CD4-positive, CD25-positive, alpha-beta regulatory T cell (primary cell): ENCODE data around the gene HLX. TPM values are rescaled to one million over a fixed set of nuclear protein-coding genes. Genes with fewer than 3 reads are reported as not detected.

Experiments used
- ATAC-seq, 2 donors: fragments of 150-1000 bp; cut with Tn5 transposase; one replicate each; pipeline ENCODE4 v1.10.0; 2021; ENCODE audit warnings: low read depth in 2 of 2, moderate number of reproducible peaks in 2 of 2, moderate library complexity in 1 of 2
- DNase-seq, 3 donors: peaks; one replicate each; pipeline versions ENCODE4 v3.0.0 to v3.0.0-alpha.2; 2012 to 2022; ENCODE audit warnings: mixed read lengths in 1 of 3
- H3K27ac ChIP-seq: one replicate; pipeline ENCODE4 v1.7.0; 2013; ENCODE audit warnings: mild to moderate bottlenecking, low read length; ENCODE audit not compliant: insufficient read depth, poor library complexity, severe bottlenecking
- H3K27me3 ChIP-seq: one replicate; pipeline ENCODE4 v1.7.0; 2013; ENCODE audit warnings: low read length; ENCODE audit not compliant: control insufficient read depth, insufficient read depth
- H3K36me3 ChIP-seq: one replicate; pipeline ENCODE4 v1.7.0; 2013; ENCODE audit warnings: mild to moderate bottlenecking, low read length, moderate library complexity; ENCODE audit not compliant: control insufficient read depth, insufficient read depth
- H3K4me1 ChIP-seq: 2 replicates; pipeline ENCODE4 v1.7.0; 2013; ENCODE audit warnings: mild to moderate bottlenecking, low read length; ENCODE audit not compliant: insufficient read depth, control insufficient read depth, poor library complexity, severe bottlenecking
- H3K4me3 ChIP-seq: one replicate; pipeline ENCODE4 v1.7.0; 2013; ENCODE audit warnings: low read depth, mild to moderate bottlenecking, low read length, moderate library complexity
- H3K9me3 ChIP-seq, 2 experiments: 1 replicate in 1 of 2; 2 replicates in 1 of 2; pipeline ENCODE4 v1.7.0; 2013; ENCODE audit warnings: low read length in 2 of 2, mild to moderate bottlenecking in 1 of 2, moderate library complexity in 1 of 2; ENCODE audit not compliant: control insufficient read depth in 2 of 2
- H3K27ac Mint-ChIP-seq, 3 donors: one replicate each; pipeline ENCODE4 v1.8.0; 2020 to 2022; ENCODE audit warnings: mild to moderate bottlenecking in 3 of 3, mixed read lengths in 3 of 3, moderate library complexity in 2 of 3
- H3K27me3 Mint-ChIP-seq: one replicate; pipeline ENCODE4 v1.8.0; 2022; ENCODE audit warnings: mild to moderate bottlenecking, mixed read lengths
- H3K36me3 Mint-ChIP-seq: one replicate; pipeline ENCODE4 v1.8.0; 2020; ENCODE audit warnings: mixed read lengths
- H3K4me1 Mint-ChIP-seq, 4 donors: one replicate each; pipeline ENCODE4 v1.8.0; 2020 to 2022; ENCODE audit warnings: mixed read lengths in 4 of 4, mild to moderate bottlenecking in 1 of 4
- H3K4me3 Mint-ChIP-seq, 4 donors: one replicate each; pipeline ENCODE4 v1.8.0; 2020 to 2022; ENCODE audit warnings: mild to moderate bottlenecking in 4 of 4, mixed read lengths in 4 of 4, moderate library complexity in 3 of 4
- H3K9me3 Mint-ChIP-seq, 7 donors: one replicate each; pipeline ENCODE4 v1.8.0; 2020 to 2022; ENCODE audit warnings: mixed read lengths in 7 of 7, mild to moderate bottlenecking in 3 of 7, moderate library complexity in 2 of 7
- polyA plus RNA-seq, 4 donors: library from polyadenylated mRNA; unstranded; fragments of 300-500 nt; fragmentation: Illumina TruSeq; gene quantifications; one replicate each; pipeline ENCODE4 v1.2.3, GENCODE V29; 2021
- total RNA-seq: library from RNA; stranded (reverse); gene quantifications from one replicate; pipeline ENCODE4 v1.2.3, GENCODE V29; 2022

Gene HLX
- total and polyA plus RNA-seq, 5 donors from 2014 or later: 0.20 TPM; not detected in 4

DNA sequence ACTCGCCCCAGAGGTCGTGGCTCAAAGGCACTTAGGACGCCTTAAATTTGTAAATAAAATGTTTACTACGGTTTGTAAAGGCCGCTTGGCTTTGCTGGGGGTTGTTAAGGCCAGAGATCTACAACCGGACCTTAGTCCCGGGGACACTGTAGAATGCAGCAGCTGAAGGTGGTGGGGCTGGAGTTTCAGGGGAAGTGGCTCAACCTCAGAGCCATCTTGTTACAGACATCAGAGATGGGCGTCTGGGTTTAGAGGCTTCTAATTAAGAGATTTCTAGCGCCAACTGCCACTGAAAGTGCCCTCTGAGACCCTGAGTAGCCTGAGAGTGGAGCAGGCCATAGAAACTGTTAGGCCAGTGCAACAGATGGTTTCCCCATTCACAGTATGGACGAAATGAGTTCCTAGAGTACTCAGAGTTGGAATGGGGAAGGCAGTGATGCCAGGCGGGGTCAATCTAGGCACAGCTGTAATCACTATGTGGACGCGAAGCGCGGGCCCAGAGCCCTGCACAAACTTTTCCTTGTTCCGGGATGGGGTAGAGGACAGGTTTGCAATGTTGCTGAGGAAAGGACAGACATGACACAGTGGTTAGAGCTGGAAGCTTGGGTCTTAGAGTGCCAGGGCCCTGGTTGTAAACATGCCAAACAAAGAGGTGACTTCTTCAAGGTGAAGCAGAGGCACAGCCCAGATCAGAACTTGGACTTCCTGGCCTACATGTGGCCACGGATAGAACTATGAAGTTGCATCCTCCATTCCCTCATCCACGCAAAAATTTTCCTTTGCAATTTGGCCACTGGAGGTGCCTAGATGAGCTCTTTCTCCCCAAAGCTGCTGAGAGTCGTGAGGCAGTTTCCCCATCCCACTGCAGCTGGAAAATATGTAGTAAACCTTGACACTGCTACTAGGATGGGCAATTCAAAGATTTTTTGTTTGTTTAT, 6.0 kb downstream of the HLX start:
- Histone ChIP-seq H3K9me3 (no peaks in the 10 kb centered on the region), H3K27me3 (peaks cover 11% of the 10 kb centered on the region), H3K27ac (no peak overlapping the region), H3K36me3 (no peaks in the 10 kb centered on the region), H3K4me3 (no peak overlapping the region), H3K4me1 (no peaks in the 10 kb centered on the region)
- Mint-ChIP-seq H3K4me1 (peaks cover 7 to 10% (median 9%) of the 10 kb centered on the region in 4 donors), H3K27me3 (peaks cover 54% of the 10 kb centered on the region), H3K9me3 (peaks cover 0 to 3% (median 2%) of the 10 kb centered on the region in 7 donors), H3K36me3 (no peaks in the 10 kb centered on the region), H3K4me3 (no peak overlapping the region), H3K27ac (no peak overlapping the region)
- no peak for DNase-seq
- ATAC-seq: no peak

DNA sequence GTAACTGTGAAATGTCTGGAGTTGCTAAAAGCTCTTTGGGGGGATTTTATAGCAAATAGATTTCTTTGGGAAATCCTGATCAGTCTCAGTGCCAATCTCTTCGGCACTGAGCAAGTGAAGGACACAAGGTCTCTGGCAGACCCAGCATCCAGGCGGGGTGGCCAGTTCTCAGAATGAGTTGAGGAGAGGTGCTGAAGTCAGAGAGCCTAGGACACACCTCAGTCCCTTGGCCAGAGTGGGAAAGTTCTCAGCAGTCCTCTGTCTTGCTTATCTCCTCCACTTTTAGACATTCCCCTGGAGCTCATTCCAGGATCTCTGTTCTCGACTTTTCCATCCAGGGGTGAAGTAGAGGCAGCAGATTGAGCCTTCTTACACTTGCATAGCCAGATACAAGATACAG, 6.7 kb downstream of the HLX start:
- no peaks in the 10 kb centered on the region for H3K36me3 ChIP-seq
- peak overlapping the region in 1 of 4 donors; percentile 16 for H3K4me3 Mint-ChIP-seq
- no peaks in the 10 kb centered on the region for H3K9me3 ChIP-seq
- ATAC-seq (no peak), DNase-seq (no peak)
- no peak overlapping the region for H3K27ac ChIP-seq
- peaks cover 0 to 3% (median 0%) of the 10 kb centered on the region in 7 donors for H3K9me3 Mint-ChIP-seq
- H3K27me3 Mint-ChIP-seq: peaks cover 54% of the 10 kb centered on the region
- H3K36me3 Mint-ChIP-seq: no peaks in the 10 kb centered on the region
- peaks cover under 1 to 3% (median 2%) of the 10 kb centered on the region in 4 donors for H3K4me1 Mint-ChIP-seq
- H3K27ac Mint-ChIP-seq: no peak overlapping the region
- H3K27me3 ChIP-seq: peaks cover 11% of the 10 kb centered on the region
- H3K4me1 ChIP-seq: no peaks in the 10 kb centered on the region
- H3K4me3 ChIP-seq: no peak overlapping the region

DNA sequence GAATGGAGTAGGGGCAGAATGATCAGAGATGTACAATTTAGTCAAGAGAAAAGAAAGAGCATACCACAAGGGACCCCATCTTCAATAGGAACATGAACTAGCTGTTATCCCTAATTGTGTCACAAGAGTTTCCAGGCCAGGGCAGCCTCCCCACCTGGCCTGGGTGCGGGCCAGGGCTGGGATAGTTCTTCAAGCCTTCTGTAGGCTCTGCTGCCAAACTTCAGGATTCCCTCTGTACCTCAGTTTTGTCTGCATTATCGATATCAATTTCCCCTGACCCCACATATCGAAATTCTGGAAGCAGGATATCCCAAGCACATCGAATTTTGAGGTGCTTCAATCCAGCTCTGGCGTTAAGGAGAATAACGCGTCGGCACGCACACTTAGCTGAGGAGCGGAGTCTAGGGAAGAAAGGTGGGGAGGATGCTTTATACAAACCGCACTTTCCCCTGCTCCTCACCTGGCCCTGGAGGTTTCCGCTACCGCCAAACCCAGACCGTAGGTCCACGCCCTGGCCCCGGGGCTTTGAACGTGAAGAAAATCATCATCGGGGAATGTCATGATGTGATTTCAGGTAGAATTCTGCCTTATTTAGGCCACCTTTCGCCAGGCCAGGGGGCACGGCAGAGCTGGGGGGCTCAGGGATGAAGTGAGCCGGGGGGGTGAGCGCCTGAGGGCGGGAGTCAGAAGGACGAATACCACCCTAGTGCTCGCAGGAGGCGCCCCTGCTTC, 7.4 kb downstream of the HLX start:
- no peak overlapping the region for H3K27ac Mint-ChIP-seq
- H3K36me3 Mint-ChIP-seq: no peaks in the 10 kb centered on the region
- no peaks in the 10 kb centered on the region for H3K4me1 Mint-ChIP-seq
- no peaks in the 10 kb centered on the region for H3K4me1 ChIP-seq
- peaks cover 56% of the 10 kb centered on the region for H3K27me3 Mint-ChIP-seq
- H3K4me3 Mint-ChIP-seq: no peak overlapping the region
- no peak overlapping the region for H3K27ac ChIP-seq
- no peaks in the 10 kb centered on the region for H3K9me3 ChIP-seq
- H3K36me3 ChIP-seq: no peaks in the 10 kb centered on the region
- peaks cover 16% of the 10 kb centered on the region for H3K27me3 ChIP-seq
- H3K9me3 Mint-ChIP-seq: peaks cover 0 to 3% (median 0%) of the 10 kb centered on the region in 7 donors
- ATAC-seq (no peak), DNase-seq (no peak)
- no peak overlapping the region for H3K4me3 ChIP-seq

DNA sequence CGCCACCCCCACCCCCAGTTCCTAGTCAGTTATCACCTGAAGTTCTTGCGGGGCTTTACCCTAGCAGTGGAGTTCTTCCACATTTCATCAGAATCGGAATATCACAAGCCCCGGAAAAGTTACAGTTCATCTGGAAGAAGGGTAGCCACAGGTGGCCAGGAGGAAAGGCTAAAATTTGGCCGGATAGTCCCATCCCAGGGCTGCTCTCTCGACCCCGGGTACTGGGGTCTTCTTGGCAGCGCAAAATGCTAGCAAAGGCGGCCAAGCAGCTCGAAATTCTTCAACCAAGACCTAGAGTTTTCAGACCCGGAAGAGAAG, 7.9 kb downstream of the HLX start:
- Histone ChIP-seq H3K36me3 (no peaks in the 10 kb centered on the region), H3K27ac (no peak overlapping the region), H3K27me3 (peaks cover 19% of the 10 kb centered on the region), H3K4me1 (no peaks in the 10 kb centered on the region), H3K9me3 (no peaks in the 10 kb centered on the region), H3K4me3 (no peak overlapping the region)
- no peak overlapping the region for H3K27ac Mint-ChIP-seq
- no peak overlapping the region for H3K4me3 Mint-ChIP-seq
- no peak for DNase-seq
- H3K9me3 Mint-ChIP-seq: peaks cover 0 to 4% (median under 1%) of the 10 kb centered on the region in 7 donors
- peaks cover 59% of the 10 kb centered on the region for H3K27me3 Mint-ChIP-seq
- ATAC-seq: no peak
- H3K36me3 Mint-ChIP-seq: no peaks in the 10 kb centered on the region
- no peaks in the 10 kb centered on the region for H3K4me1 Mint-ChIP-seq

DNA sequence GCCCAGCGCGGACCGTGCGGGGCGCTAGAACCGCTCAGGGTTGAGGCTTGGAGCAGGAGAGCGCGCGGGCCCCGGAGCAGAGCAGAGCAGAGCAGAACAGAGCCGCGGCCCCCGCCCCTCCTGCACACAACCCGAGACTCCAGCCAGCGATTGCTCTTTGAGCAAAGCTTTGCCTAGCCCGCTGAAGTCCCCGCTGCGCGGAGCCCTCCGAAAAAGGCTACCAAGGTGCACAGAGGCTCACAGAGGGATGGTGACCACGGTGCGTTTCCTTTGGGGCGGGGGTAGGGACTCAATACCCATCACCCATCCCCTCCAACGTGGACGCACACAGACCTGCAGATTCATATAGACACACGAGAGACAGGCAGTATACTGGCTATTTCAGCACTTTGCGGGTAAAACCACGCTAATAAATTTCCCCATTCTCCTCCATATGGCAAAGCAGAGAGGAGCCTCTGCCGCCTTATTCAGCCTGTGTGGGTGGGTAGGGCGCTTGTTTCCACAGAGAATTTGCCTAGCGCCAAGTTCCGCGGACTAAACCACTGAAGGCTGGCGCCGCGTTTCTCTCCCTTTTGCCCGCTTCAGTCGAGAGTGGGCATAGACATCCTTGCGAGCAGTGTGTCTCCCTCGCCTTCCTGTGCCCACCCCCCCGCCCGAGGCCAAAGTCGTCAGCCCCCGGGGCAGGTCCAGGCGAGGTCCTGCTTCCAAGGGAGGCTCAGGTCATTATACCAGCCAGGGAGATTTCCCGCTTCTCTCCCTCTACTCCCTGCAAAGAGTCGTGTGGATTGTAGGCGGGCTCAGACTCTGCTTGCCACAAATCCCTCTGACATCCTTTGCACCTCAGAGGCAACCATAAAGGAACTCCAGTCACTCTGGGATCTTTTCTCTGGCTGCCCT, 8.5 kb downstream of the HLX start:
- peaks cover 0 to 6% (median 1%) of the 10 kb centered on the region in 7 donors for H3K9me3 Mint-ChIP-seq
- Histone ChIP-seq H3K9me3 (no peaks in the 10 kb centered on the region), H3K27ac (no peak overlapping the region), H3K27me3 (peaks cover 24% of the 10 kb centered on the region), H3K4me1 (no peaks in the 10 kb centered on the region), H3K36me3 (no peaks in the 10 kb centered on the region), H3K4me3 (no peak overlapping the region)
- peaks cover 59% of the 10 kb centered on the region for H3K27me3 Mint-ChIP-seq
- no peaks in the 10 kb centered on the region for H3K4me1 Mint-ChIP-seq
- no peak overlapping the region for H3K27ac Mint-ChIP-seq
- H3K4me3 Mint-ChIP-seq: no peak overlapping the region
- no peak for DNase-seq
- H3K36me3 Mint-ChIP-seq: no peaks in the 10 kb centered on the region
- peak in 1 of 2 donors; percentile 16 for ATAC-seq

DNA sequence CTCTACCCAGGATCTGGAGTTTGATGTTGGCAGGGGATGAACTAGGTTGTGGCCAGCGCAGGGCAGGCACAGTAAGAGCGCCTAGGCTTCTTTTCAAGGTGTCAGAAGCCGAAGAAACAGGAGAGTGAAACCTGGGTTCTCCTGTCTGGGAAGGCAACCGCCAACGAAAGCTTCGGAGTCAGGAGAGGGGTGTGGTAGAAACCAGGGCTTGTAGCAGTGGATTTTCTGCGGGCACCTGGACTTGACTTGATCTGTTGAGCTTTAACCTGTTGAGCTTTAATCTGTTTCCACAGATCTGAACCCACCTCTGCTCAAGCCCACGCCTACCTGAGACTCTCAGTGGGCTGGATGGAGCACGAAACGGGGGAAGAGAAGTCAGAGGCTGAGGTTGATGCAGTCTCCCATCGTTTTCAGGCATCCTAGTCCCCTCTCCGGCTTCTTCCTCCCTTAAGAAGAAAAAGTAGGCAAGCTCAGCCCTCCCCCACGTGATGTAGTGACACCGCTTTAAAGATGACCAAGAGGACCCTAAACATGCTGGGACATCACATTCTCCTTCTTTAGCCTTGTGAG, 9.3 kb downstream of the HLX start:
- Histone ChIP-seq H3K4me1 (no peaks in the 10 kb centered on the region), H3K9me3 (no peaks in the 10 kb centered on the region), H3K27ac (no peak overlapping the region), H3K27me3 (peaks cover 29% of the 10 kb centered on the region), H3K36me3 (no peaks in the 10 kb centered on the region), H3K4me3 (no peak overlapping the region)
- no peak overlapping the region for H3K27ac Mint-ChIP-seq
- peaks cover 0 to 6% (median 2%) of the 10 kb centered on the region in 7 donors for H3K9me3 Mint-ChIP-seq
- DNase-seq (no peak), ATAC-seq (no peak)
- H3K27me3 Mint-ChIP-seq: peaks cover 60% of the 10 kb centered on the region
- H3K4me3 Mint-ChIP-seq: no peak overlapping the region
- H3K4me1 Mint-ChIP-seq: no peaks in the 10 kb centered on the region
- no peaks in the 10 kb centered on the region for H3K36me3 Mint-ChIP-seq

DNA sequence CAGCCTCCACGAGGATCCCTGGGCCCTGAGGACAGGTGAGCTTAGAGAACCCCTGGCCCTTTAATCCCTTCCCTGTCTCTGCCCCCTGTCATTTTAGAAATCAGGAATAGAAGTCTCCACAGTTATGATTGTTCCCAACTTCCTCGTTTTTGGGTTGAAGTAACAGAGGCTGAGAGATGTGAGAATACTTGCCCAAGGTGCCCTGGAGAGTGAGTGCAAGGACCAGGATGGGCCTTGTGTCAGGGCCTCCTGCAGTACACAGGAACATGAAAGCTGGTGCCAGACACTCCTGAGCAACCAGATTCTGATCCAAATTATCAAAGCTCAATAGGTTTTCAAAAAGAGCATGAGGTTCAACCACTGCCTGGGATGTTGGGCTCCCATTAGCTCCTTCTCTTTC, 10.1 kb downstream of the HLX start:
- DNase-seq: no peak
- peaks cover 0 to 8% (median 0%) of the 10 kb centered on the region in 7 donors for H3K9me3 Mint-ChIP-seq
- no peaks in the 10 kb centered on the region for H3K4me1 Mint-ChIP-seq
- no peak for ATAC-seq
- Histone ChIP-seq H3K9me3 (no peaks in the 10 kb centered on the region), H3K27me3 (peaks cover 32% of the 10 kb centered on the region), H3K4me3 (no peak overlapping the region), H3K36me3 (no peaks in the 10 kb centered on the region), H3K4me1 (no peaks in the 10 kb centered on the region), H3K27ac (no peak overlapping the region)
- H3K4me3 Mint-ChIP-seq: no peak overlapping the region
- H3K36me3 Mint-ChIP-seq: no peaks in the 10 kb centered on the region
- no peak overlapping the region for H3K27ac Mint-ChIP-seq
- peaks cover 62% of the 10 kb centered on the region for H3K27me3 Mint-ChIP-seq
